ENCODE measurements around the gene MED22.
A peak's percentile ranks its signal among the peaks of the same experiment; 100 is the strongest.

The MED22 gene

GRCh38 chr9:133375724-133376654, 28.1 kb upstream of the MED22 start, which contains the start of the genes STKLD1 and SURF4:
STKLD1 (plus strand) TSS chr9:133376366; CDS start chr9:133376474, 108 bp downstream.
SURF4 (minus strand) TSS chr9:133376060; CDS start chr9:133375969, 91 bp downstream.
- DNase-seq = peak; percentile 65 to 95

GRCh38 chr9:133375116-133375723, 27.3 kb upstream of the MED22 start:
- peak in 1 of 2 experiments; percentile 61 for DNase-seq

GRCh38 chr9:133374612-133375115, 26.7 kb upstream of the MED22 start:
- DNase-seq = no peak

- no peak for DNase-seq
Observed at GRCh38 chr9:133372144-133372543, 24.2 kb upstream of the MED22 start.

- no peak for DNase-seq
Observed at GRCh38 chr9:133371261-133371711, 23.4 kb upstream of the MED22 start.

- no peak for DNase-seq
Observed at GRCh38 chr9:133370685-133371084, 22.8 kb upstream of the MED22 start.

GRCh38 chr9:133369933-133370332, 22.0 kb upstream of the MED22 start:
- no peak for DNase-seq

- no peak for DNase-seq
Observed at GRCh38 chr9:133369422-133369821, 21.5 kb upstream of the MED22 start.

GRCh38 chr9:133368249-133368881, 20.4 kb upstream of the MED22 start:
- no peak for DNase-seq

- no peak for DNase-seq
Observed at GRCh38 chr9:133367778-133368177, 19.8 kb upstream of the MED22 start.

GRCh38 chr9:133367221-133367620, 19.3 kb upstream of the MED22 start:
- DNase-seq = no peak

GRCh38 chr9:133366435-133366834, 18.5 kb upstream of the MED22 start:
- DNase-seq = no peak

GRCh38 chr9:133362359-133363044, 14.6 kb upstream of the MED22 start:
- no peak for DNase-seq

GRCh38 chr9:133361507-133362092, 13.7 kb upstream of the MED22 start:
- DNase-seq = no peak

GRCh38 chr9:133360400-133361393, 12.8 kb upstream of the MED22 start:
- DNase-seq = no peak

GRCh38 chr9:133359399-133360175, 11.7 kb upstream of the MED22 start:
- peak in 1 of 2 experiments; percentile 24 for DNase-seq

- DNase-seq = no peak
Observed at GRCh38 chr9:133357656-133358055, 9.7 kb upstream of the MED22 start.

GRCh38 chr9:133356391-133357091, 8.6 kb upstream of the MED22 start, which contains the start of the genes SURF1 and SURF2:
SURF1 (minus strand) TSS chr9:133356487; CDS start chr9:133356453, 34 bp downstream.
SURF2 (plus strand) TSS chr9:133356550; CDS start chr9:133356593, 43 bp downstream.
- DNase-seq = peak in 1 of 2 experiments; percentile 88

GRCh38 chr9:133355881-133356357, 8.0 kb upstream of the MED22 start:
- DNase-seq = no peak

Data from NCI-H526 (cell line).